H1 (cell line): ENCODE results near the gene LMNTD2. TPM values are rescaled to one million over a fixed set of nuclear protein-coding genes. Genes with fewer than 3 reads are reported as not detected.
A peak's percentile ranks its signal among the peaks of the same experiment; 100 is the strongest.

Source experiments
- BRCA1 ChIP-seq: IDR thresholded peaks from 2 replicates; pipeline ENCODE4 v1.6.1; 2012; ENCODE audit warnings: low read depth, low read length, improper control_type of control experiment
- CBX5 ChIP-seq: fragments of 300-800, 300-1000 bp; sonication (generic); IDR thresholded peaks from 2 replicates; pipeline ENCODE4 v1.7.1; 2016; ENCODE audit warnings: antibody characterized with exemption, low read length, low read depth
- CHD2 ChIP-seq: IDR thresholded peaks from 2 replicates; pipeline ENCODE4 v1.6.1; 2012; ENCODE audit warnings: low read length, improper control_type of control experiment
- E2F6 ChIP-seq: IDR thresholded peaks from 2 replicates; pipeline ENCODE4 v1.6.1; 2012; ENCODE audit warnings: inconsistent platforms
- GTF2F1 ChIP-seq: IDR thresholded peaks from 2 replicates; pipeline ENCODE4 v1.6.1; 2012; ENCODE audit warnings: low read depth, low read length, improper control_type of control experiment, borderline replicate concordance
- HDAC2 ChIP-seq, 2 experiments: fragments of 300-600 bp in 1 of 2; sonication (generic) in 1 of 2; IDR thresholded peaks; 2 replicates each; pipeline ENCODE4 v1.6.1; 2011 to 2012; ENCODE audit warnings: low read depth in 2 of 2, low read length in 2 of 2, mild to moderate bottlenecking in 2 of 2, moderate library complexity in 2 of 2, borderline replicate concordance in 1 of 2, inconsistent platforms in 1 of 2
- JUN ChIP-seq: IDR thresholded peaks from 2 replicates; pipeline ENCODE4 v1.6.1; 2011; ENCODE audit warnings: low read depth, mild to moderate bottlenecking, improper control_type of control experiment, low read length
- JUND ChIP-seq: IDR thresholded peaks from 2 replicates; pipeline ENCODE4 v1.6.1; 2011; ENCODE audit warnings: mild to moderate bottlenecking, improper control_type of control experiment, low read length
- KDM1A ChIP-seq: fragments of 200-600, 300-600 bp; sonication (generic); IDR thresholded peaks from 2 replicates; pipeline ENCODE4 v1.7.1; 2016; ENCODE audit warnings: mild to moderate bottlenecking, low read length, borderline replicate concordance
- KDM4A ChIP-seq: IDR thresholded peaks from one replicate; pipeline ENCODE4 v1.7.1; 2012; ENCODE audit warnings: low read depth, mild to moderate bottlenecking, moderate library complexity, low read length, inconsistent platforms; ENCODE audit not compliant: severe bottlenecking
- NRF1 ChIP-seq: IDR thresholded peaks from 2 replicates; pipeline ENCODE4 v1.6.1; 2011; ENCODE audit warnings: mild to moderate bottlenecking, low read depth, low read length, improper control_type of control experiment
- POLR2A ChIP-seq, 2 experiments: IDR thresholded peaks; 1 replicate in 1 of 2; 2 replicates in 1 of 2; pipeline ENCODE4 v1.6.1; 2011; ENCODE audit warnings: low read depth in 2 of 2, low read length in 2 of 2, mild to moderate bottlenecking in 2 of 2; ENCODE audit errors: control extremely low read depth in 1 of 2
- RNF2 ChIP-seq: fragments of 200-900, 300-1000 bp; sonication (generic); IDR thresholded peaks from 2 replicates; pipeline ENCODE4 v1.7.1; 2016; ENCODE audit warnings: borderline replicate concordance, low read depth, mild to moderate bottlenecking, antibody characterized with exemption, low read length; ENCODE audit not compliant: poor library complexity, severe bottlenecking; ENCODE audit errors: missing control alignments
- SIX5 ChIP-seq: IDR thresholded peaks from 2 replicates; pipeline ENCODE4 v1.6.1; 2011; ENCODE audit warnings: mild to moderate bottlenecking, low read depth, low read length
- TCF12 ChIP-seq: IDR thresholded peaks from 2 replicates; pipeline ENCODE4 v1.6.1; 2011; ENCODE audit warnings: low read depth, mild to moderate bottlenecking, low read length
- YY1 ChIP-seq: IDR thresholded peaks from 2 replicates; pipeline ENCODE4 v1.6.1; 2011; ENCODE audit warnings: low read depth, mild to moderate bottlenecking, low read length
- polyA plus RNA-seq, 7 experiments: library from polyadenylated mRNA; depleted of rRNA in 3 of 7; stranded (reverse) in 5 of 7; unstranded in 2 of 7; fragments of >200 nt in 5 of 7; fragments of 200-250 nt in 2 of 7; gene quantifications; 1 replicate in 5 of 7; 2 replicates in 1 of 7; 4 replicates in 1 of 7; pipeline versions ENCODE4 v1.2.1 to v1.2.3, GENCODE V29; 2011 to 2013; ENCODE audit warnings: missing spikeins in 2 of 7, mixed read lengths in 2 of 7
- total RNA-seq: library from RNA; stranded (reverse); fragmentation: NEBNext Ultra II Directional; extraction: Animal tissue kit (Norgen Biotek cat#: 25700); gene quantifications from 2 replicates; pipeline ENCODE4 v1.2.1, GENCODE V29; 2021

The LMNTD2 gene
- total and polyA plus RNA-seq, 2 of the 8 experiments (the other 6 are each of a cell fraction or from before 2014, with no cell fraction given): 1.6 to 3.1 TPM

- TF ChIP-seq NRF1: no peak
- TF ChIP-seq JUND: no peak
- TF ChIP-seq CHD2: 0 out of 2 replicates have a peak, but pooled peaks have one; percentile 4
- TF ChIP-seq KDM1A: no peak; the same call in 1 of the 2 replicates
- no peak for TF ChIP-seq POLR2A (IDR thresholded peaks at IDR 0.05; ENCODE audit: control extremely low read depth in 1 of 2, low read depth in 2 of 2, low read length in 2 of 2)
- TF ChIP-seq GTF2F1: peak; percentile 84; the same call in 1 of the 2 replicates
- 0 out of 2 replicates have a peak, but pooled peaks have one; percentile 62 for TF ChIP-seq YY1
- no peak for TF ChIP-seq SIX5
- peak; percentile 97 for TF ChIP-seq E2F6
- no peak for TF ChIP-seq BRCA1
- TF ChIP-seq KDM4A: peak; percentile 52
- no peak for TF ChIP-seq CBX5
- peak; percentile 68; the same call in 1 of the 2 replicates for TF ChIP-seq TCF12
- peak; percentile 37 for TF ChIP-seq RNF2
- TF ChIP-seq HDAC2 (IDR thresholded peaks at IDR 0.05; ENCODE audit: borderline replicate concordance in 1 of 2, low read depth in 2 of 2, low read length in 2 of 2): peak; percentile 95 to 97
- TF ChIP-seq JUN: no peak
Measured at GRCh38 chr11:518463-519202, 41.9 kb downstream of the LMNTD2 start (continued).
